ENCODE results near the gene NECTIN1. TPM values are rescaled to one million over a fixed set of nuclear protein-coding genes. Genes with fewer than 3 reads are reported as not detected.

NECTIN1 gene
- total RNA-seq, 1 donor from 2014 or later: 58.2 TPM

DNA sequence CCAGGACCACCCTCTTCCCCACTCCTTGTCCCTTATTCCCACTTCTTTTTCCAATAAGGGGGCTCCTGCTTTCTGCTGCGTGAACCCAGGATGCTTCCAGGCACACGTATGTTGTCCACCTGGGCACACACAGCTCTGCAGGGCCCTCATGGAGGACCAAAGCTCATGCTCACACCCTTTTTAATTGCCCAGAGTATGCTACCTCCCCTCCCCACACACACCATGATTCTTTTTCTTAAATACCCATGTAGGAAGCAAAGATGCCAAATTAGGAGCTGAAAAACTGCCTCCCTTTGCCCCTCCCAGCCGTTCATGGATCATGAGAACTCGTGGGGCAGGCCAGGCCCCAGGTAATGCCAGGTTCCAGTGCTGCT lies 5.1 kb downstream of the NECTIN1 start:
- Histone ChIP-seq H3K27ac (no peak overlapping the region), H3K36me3 (no peaks in the 10 kb centered on the region), H3K9me3 (no peaks in the 10 kb centered on the region), H3K4me3 (no peak overlapping the region), H3K27me3 (no peaks in the 10 kb centered on the region), H3K4me1 (peaks cover 63% of the 10 kb centered on the region)
- no peak for TF ChIP-seq POLR2AphosphoS5 (IDR thresholded peaks at IDR 0.05; ENCODE audit: insufficient read depth in 1 of 2, low read depth in 1 of 2)
- TF ChIP-seq, protein P1, sequence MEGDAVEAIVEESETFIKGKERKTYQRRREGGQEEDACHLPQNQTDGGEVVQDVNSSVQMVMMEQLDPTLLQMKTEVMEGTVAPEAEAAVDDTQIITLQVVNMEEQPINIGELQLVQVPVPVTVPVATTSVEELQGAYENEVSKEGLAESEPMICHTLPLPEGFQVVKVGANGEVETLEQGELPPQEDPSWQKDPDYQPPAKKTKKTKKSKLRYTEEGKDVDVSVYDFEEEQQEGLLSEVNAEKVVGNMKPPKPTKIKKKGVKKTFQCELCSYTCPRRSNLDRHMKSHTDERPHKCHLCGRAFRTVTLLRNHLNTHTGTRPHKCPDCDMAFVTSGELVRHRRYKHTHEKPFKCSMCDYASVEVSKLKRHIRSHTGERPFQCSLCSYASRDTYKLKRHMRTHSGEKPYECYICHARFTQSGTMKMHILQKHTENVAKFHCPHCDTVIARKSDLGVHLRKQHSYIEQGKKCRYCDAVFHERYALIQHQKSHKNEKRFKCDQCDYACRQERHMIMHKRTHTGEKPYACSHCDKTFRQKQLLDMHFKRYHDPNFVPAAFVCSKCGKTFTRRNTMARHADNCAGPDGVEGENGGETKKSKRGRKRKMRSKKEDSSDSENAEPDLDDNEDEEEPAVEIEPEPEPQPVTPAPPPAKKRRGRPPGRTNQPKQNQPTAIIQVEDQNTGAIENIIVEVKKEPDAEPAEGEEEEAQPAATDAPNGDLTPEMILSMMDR (IDR thresholded peaks at IDR 0.05): no peak
- TF ChIP-seq POLR2A (IDR thresholded peaks at IDR 0.05): no peak
- DNase-seq (ENCODE audit: extremely low spot score in 2 of 2): no peak
- intact Hi-C loops (cut with DNase I): no loop called here

DNA sequence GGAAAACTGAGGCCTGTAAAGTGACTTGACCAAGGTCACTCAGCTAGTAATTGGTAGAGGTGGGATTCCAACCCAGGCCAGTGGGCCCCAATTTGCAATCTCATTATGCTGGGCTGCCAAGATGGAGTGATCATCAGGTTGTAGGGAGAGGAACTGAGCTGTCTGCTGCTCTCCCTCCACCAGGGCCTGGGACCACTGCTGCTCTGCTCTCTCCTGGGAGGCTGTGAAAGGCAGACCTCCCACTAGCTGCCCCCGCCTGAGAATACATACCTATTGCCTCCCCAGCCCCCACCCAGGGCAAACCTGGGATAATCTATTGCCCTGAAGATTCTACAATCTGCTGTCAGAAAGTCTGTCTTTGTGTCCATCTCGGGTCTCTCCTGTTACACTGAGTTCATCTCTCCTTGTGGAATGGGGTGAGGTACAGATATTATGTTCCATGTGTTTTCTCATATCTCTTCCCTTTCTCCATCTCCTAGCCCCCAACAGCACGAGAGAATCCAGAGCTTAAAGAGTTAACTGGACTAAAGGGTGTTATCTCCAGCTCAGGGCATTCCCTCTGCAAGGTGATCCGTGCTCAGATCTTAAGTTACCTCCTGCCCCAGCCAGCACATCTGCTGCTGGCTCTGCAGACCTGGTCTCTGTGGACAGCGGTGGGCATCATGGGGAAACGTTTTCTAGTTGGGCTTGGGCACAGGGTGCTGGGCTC lies 5.6 kb downstream of the NECTIN1 start:
- H3K9me3 ChIP-seq: no peaks in the 10 kb centered on the region
- no peak for DNase-seq (ENCODE audit: extremely low spot score in 2 of 2)
- no peaks in the 10 kb centered on the region for H3K27me3 ChIP-seq
- intact Hi-C loops (cut with DNase I): no loop called here
- TF ChIP-seq, protein P1 (IDR thresholded peaks at IDR 0.05): no peak
- no peak for TF ChIP-seq POLR2AphosphoS5 (IDR thresholded peaks at IDR 0.05; ENCODE audit: insufficient read depth in 1 of 2, low read depth in 1 of 2)
- no peak for TF ChIP-seq POLR2A (IDR thresholded peaks at IDR 0.05)
- no peak overlapping the region for H3K27ac ChIP-seq
- no peak overlapping the region for H3K4me3 ChIP-seq
- no peaks in the 10 kb centered on the region for H3K36me3 ChIP-seq
- peaks cover 62% of the 10 kb centered on the region for H3K4me1 ChIP-seq

DNA sequence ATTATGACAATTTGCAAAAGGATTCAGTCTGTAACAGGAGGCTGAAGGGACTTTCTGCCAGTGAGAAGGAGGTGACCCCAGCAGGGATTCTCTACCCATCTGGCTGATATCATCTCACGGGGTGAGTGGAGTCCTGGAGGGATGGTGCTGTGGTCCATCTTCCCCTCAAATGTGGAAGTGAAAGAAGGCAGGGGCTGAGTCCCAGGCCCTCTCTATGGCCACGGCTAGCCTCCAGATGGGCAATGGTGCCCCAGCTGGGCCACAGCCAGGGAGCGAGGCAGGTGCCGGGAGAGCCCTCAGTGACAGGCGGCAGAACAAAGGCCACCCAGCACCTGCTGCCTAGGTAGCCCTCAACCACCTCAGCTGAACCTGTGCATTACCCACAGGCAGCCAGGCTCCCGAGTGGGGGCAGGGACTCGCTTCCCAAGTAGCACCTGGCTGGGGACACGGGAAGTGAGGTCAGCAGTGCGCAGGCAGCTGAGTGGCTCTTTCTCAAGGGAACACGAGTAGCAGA lies 6.7 kb downstream of the NECTIN1 start:
- no peak for TF ChIP-seq POLR2AphosphoS5 (IDR thresholded peaks at IDR 0.05; ENCODE audit: insufficient read depth in 1 of 2, low read depth in 1 of 2)
- TF ChIP-seq POLR2A (IDR thresholded peaks at IDR 0.05): no peak
- TF ChIP-seq, protein P1 (IDR thresholded peaks at IDR 0.05): no peak
- H3K4me1 ChIP-seq: peaks cover 52% of the 10 kb centered on the region
- H3K4me3 ChIP-seq: no peak overlapping the region
- no peak for DNase-seq (ENCODE audit: extremely low spot score in 2 of 2)
- no peaks in the 10 kb centered on the region for H3K9me3 ChIP-seq
- intact Hi-C loops (cut with DNase I): no loop called here
- no peaks in the 10 kb centered on the region for H3K27me3 ChIP-seq
- no peaks in the 10 kb centered on the region for H3K36me3 ChIP-seq
- no peak overlapping the region for H3K27ac ChIP-seq

DNA sequence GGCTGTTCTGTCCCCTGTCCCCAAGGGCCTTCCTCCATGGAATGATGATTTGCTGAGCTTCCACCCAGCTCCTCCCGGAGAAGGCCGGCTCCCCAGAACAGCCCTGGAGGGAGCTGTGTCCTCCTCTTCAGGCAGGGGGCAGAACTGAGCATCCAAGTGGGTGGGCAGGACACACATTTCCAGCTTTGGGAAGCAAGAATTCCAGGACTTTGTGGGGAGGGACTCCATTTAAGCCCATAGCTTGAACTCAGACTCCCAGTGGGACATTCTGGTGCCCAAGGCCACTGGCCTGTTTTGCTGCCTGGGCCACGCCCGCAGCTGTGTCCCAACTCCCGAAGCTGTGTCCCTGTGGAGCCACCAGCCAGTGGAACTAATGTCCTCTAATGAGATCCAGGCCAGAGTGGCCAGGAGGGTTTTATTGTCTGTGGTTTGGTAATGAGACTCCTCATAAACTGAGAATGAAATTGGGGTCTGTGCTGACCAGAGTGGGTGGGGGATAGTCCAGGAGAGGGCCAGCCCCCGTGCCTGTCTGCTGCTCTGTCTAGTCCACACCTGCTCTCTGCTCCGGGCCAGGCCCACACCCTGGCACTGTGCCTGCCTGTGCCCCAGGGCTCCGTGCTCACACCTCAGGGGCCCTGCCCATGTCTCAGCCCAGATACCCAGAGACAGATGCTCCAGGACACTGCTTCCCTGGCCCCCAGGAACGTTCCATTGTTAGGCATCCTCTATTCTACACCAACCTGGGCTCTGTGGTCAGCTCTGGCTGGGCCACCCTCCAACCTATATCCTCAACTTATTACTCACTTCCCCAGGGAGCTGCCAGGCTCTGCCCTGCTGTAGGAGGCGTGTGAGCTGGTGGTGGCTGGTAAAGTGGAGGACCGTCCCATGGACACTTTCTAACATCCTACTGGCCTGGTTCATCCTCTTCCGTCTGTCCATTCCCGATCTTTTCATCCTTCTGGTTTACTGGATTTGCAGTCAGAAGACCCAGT lies 7.6 kb downstream of the NECTIN1 start:
- no peaks in the 10 kb centered on the region for H3K36me3 ChIP-seq
- no peaks in the 10 kb centered on the region for H3K9me3 ChIP-seq
- no peak for DNase-seq (ENCODE audit: extremely low spot score in 2 of 2)
- peaks cover 43% of the 10 kb centered on the region for H3K4me1 ChIP-seq
- intact Hi-C loops (cut with DNase I): no loop called here
- no peak overlapping the region for H3K4me3 ChIP-seq
- H3K27ac ChIP-seq: no peak overlapping the region
- H3K27me3 ChIP-seq: no peaks in the 10 kb centered on the region
- no peak for TF ChIP-seq POLR2AphosphoS5 (IDR thresholded peaks at IDR 0.05; ENCODE audit: insufficient read depth in 1 of 2, low read depth in 1 of 2)
- no peak for TF ChIP-seq POLR2A (IDR thresholded peaks at IDR 0.05)
- TF ChIP-seq, protein P1 (IDR thresholded peaks at IDR 0.05): peak in 1 of 3 experiments; percentile 6
